Skin of body (tissue), 2 donors: ENCODE measurements around the gene DNAH9. TPM values are rescaled to one million over a fixed set of nuclear protein-coding genes. Genes with fewer than 3 reads are reported as not detected.
"Not testable (repeated sequence)": the region's sequence is repeated elsewhere in the genome, so short reads cannot be mapped to it uniquely, and the experiment has no call there.

Experiments
- DNase-seq: peaks from one replicate; lab custom pipeline; 2025; lab: John Stamatoyannopoulos, UW
- total RNA-seq: library from RNA; depleted of rRNA; stranded (reverse); fragments of >200 nt; gene quantifications from one replicate; pipeline ENCODE4 v1.2.3, GENCODE V29; 2014

DNAH9 gene
- total RNA-seq, 1 donor from 2014 or later: 2.7 TPM

- DNase-seq: no peak
These were observed 354.3 kb downstream of the DNAH9 start for GRCh38 chr17:11952610-11953009.

- no peak for DNase-seq
These were observed 355.7 kb downstream of the DNAH9 start for GRCh38 chr17:11953924-11954323.

- DNase-seq: no peak
These were observed 356.7 kb downstream of the DNAH9 start for GRCh38 chr17:11954936-11955335.

GRCh38 chr17:11969565-11969964, 371.3 kb downstream of the DNAH9 start:
- no peak for DNase-seq

GRCh38 chr17:11972741-11973140, 374.5 kb downstream of the DNAH9 start:
- DNase-seq: not testable (repeated sequence)

GRCh38 chr17:11979795-11980194, 381.5 kb downstream of the DNAH9 start:
- DNase-seq: no peak

GRCh38 chr17:11980813-11981212, 382.5 kb downstream of the DNAH9 start:
- no peak for DNase-seq

- no peak for DNase-seq
These were observed 383.6 kb downstream of the DNAH9 start for GRCh38 chr17:11981862-11982261.

- no peak for DNase-seq
These were observed 388.1 kb downstream of the DNAH9 start for GRCh38 chr17:11986179-11986941.

- peak; percentile 72 for DNase-seq
These were observed 388.7 kb downstream of the DNAH9 start for GRCh38 chr17:11986942-11987329.

- no peak for DNase-seq
These were observed 392.2 kb downstream of the DNAH9 start for GRCh38 chr17:11990363-11990983.

- DNase-seq: no peak
These were observed 393.2 kb downstream of the DNAH9 start for GRCh38 chr17:11991461-11991860.

GRCh38 chr17:11996722-11997146, 398.5 kb downstream of the DNAH9 start:
- DNase-seq: peak; percentile 39

- DNase-seq: peak; percentile 90
These were observed 399.1 kb downstream of the DNAH9 start, which contains the start of gene ZNF18 for GRCh38 chr17:11997147-11997971. Gene ZNF18 (minus strand): TSS chr17:11997475. CDS start chr17:11992829, 4,646 bp downstream.

- DNase-seq: no peak
These were observed 399.6 kb downstream of the DNAH9 start for GRCh38 chr17:11997972-11998233.

GRCh38 chr17:11999696-12000095, 401.4 kb downstream of the DNAH9 start:
- DNase-seq: no peak

- no peak for DNase-seq
These were observed 409.2 kb downstream of the DNAH9 start for GRCh38 chr17:12007466-12007865.
